HG03175 (cell line): ENCODE results near the gene FRMPD4.
"Not testable (repeated sequence)": the region's sequence is repeated elsewhere in the genome, so short reads cannot be mapped to it uniquely, and the experiment has no call there.

Experiments
- ATAC-seq: cut with Tn5 transposase; IDR thresholded peaks from one replicate; pipeline ENCODE4 v1.9.1; 2021; ENCODE audit warnings: mild to moderate bottlenecking, moderate library complexity; ENCODE audit not compliant: unreplicated experiment

FRMPD4 gene

GRCh38 chrX:12138361-12139313, at the start of gene FRMPD4:
FRMPD4 (plus strand) TSS chrX:12138473; CDS start chrX:12138972, 499 bp downstream.
- no peak for ATAC-seq

GRCh38 chrX:12089740-12090139, 48.5 kb upstream of the FRMPD4 start:
- no peak for ATAC-seq

GRCh38 chrX:12113321-12113720, 25.0 kb upstream of the FRMPD4 start:
- ATAC-seq = no peak

- no peak for ATAC-seq
These were observed 22.9 kb upstream of the FRMPD4 start for GRCh38 chrX:12115377-12115776.

- no peak for ATAC-seq
These were observed 20.1 kb upstream of the FRMPD4 start for GRCh38 chrX:12118134-12118533.

GRCh38 chrX:12128017-12128416, 10.3 kb upstream of the FRMPD4 start:
- ATAC-seq = no peak

GRCh38 chrX:12137951-12138360, 317 bp upstream of the FRMPD4 start:
- no peak for ATAC-seq

GRCh38 chrX:12139934-12140611, 1.8 kb downstream of the FRMPD4 start:
- no peak for ATAC-seq

- ATAC-seq = no peak
These were observed 3.2 kb downstream of the FRMPD4 start for GRCh38 chrX:12141511-12141910.

- no peak for ATAC-seq
These were observed 4.4 kb downstream of the FRMPD4 start for GRCh38 chrX:12142661-12143060.

GRCh38 chrX:12145402-12145801, 7.1 kb downstream of the FRMPD4 start:
- ATAC-seq = no peak

- ATAC-seq = no peak
These were observed 11.6 kb downstream of the FRMPD4 start for GRCh38 chrX:12149670-12150407.

GRCh38 chrX:12153317-12153716, 15.0 kb downstream of the FRMPD4 start:
- ATAC-seq = no peak

- no peak for ATAC-seq
These were observed 15.5 kb downstream of the FRMPD4 start for GRCh38 chrX:12153741-12154140.

GRCh38 chrX:12159799-12160198, 21.5 kb downstream of the FRMPD4 start:
- ATAC-seq = no peak

GRCh38 chrX:12162420-12162819, 24.1 kb downstream of the FRMPD4 start:
- no peak for ATAC-seq

- ATAC-seq = not testable (repeated sequence)
These were observed 25.9 kb downstream of the FRMPD4 start for GRCh38 chrX:12164180-12164579.

- ATAC-seq = no peak
These were observed 32.5 kb downstream of the FRMPD4 start for GRCh38 chrX:12170755-12171154.

GRCh38 chrX:12174358-12174757, 36.1 kb downstream of the FRMPD4 start:
- no peak for ATAC-seq

- ATAC-seq = no peak
These were observed 58.8 kb downstream of the FRMPD4 start for GRCh38 chrX:12197030-12197429.

- ATAC-seq = no peak
These were observed 68.1 kb downstream of the FRMPD4 start for GRCh38 chrX:12206413-12206812.
